ENCODE results near the gene COL9A3.

COL9A3 gene

DNA sequence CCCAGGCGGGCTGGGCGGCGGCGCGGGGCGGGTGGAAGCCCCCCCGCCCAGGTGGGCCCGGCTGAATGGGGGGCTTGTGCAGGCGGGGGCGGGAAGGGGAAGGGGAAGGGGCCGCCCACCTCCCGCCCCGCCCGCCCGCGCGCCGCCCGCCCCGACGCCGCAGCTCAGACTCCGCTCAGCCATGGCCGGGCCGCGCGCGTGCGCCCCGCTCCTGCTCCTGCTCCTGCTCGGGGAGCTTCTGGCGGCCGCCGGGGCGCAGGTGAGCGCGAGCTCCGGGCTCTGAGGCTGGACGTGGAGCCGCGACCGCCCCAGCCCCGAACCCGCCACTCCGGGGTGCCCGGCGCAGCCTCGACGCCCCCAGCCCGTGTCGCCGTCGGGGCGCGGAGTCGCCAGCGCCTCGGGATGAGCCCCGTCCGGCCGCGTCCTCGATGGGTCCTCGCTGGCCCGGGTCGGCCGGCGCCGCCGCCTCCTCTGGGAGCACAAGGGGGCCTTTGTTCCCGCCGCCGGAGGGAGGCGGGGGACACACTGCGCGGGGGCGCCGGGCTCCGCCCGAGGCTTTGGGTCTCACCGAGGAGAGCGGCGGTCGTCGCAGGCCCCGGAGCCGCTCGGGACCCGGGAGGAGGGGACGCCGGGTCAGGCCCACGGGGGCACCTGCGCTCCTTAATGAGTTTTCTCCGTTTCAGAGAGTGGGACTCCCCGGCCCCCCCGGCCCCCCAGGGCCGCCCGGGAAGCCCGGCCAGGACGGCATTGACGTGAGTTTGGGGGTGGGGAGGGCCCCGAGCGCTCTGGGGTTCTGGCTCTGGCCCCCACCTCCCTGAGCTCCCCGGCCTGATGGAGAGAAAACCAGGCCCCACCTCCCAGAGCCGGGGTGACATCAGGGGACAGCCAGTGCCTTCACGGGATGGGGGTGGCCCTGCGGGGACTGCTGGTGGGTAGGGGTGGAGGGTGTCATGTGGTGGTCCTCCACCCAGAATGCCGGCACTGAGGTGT, at the start of gene COL9A3:
COL9A3 (plus strand) TSS at position 167 of the 990 bp plus-strand sequence; CDS start at position 182, 15 bp downstream.
- H3K36me3 ChIP-seq (replicated peaks), result peaks cover 11% of the 10 kb centered on the region
- in situ Hi-C loops (cut with MboI; ENCODE audit: low sequenced_read_pairs), result no loop called here
- no peak for DNase-seq (ENCODE audit: low spot score in 2 of 2)
- no peaks in the 10 kb centered on the region for H3K27me3 ChIP-seq (ENCODE audit: low read depth)
- H3K4me1 ChIP-seq, result peaks cover 3% of the 10 kb centered on the region
- no peaks in the 10 kb centered on the region for H3K9me3 ChIP-seq
- H3K4me3 ChIP-seq, result peak within 1 kb of the TSS; percentile 9; the same call in 1 of the 2 replicates

DNA sequence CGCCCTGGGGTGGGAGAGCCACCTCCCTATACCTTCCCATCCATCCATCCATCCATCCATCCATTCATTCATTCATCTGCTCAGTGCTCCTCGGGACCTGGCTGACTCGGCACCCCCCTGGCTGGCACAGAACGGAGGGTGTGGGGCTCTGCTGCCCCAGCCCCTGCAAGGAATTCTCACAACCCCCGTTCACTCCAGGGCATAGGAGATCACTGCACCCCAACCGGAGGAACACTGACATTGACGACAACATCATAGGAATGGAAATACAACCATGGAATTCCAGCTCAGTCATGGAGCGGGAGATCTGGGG, 48.7 kb upstream of the COL9A3 start:
- in situ Hi-C loops (cut with MboI; ENCODE audit: low sequenced_read_pairs), result no loop called here
- H3K4me1 ChIP-seq, result peaks cover 8% of the 10 kb centered on the region
- no peaks in the 10 kb centered on the region for H3K9me3 ChIP-seq
- H3K4me3 ChIP-seq, result no peak overlapping the region
- no peaks in the 10 kb centered on the region for H3K36me3 ChIP-seq (replicated peaks)
- 0 out of 2 replicates have a peak, but pooled peaks cover 3% of the 10 kb centered on the region for H3K27me3 ChIP-seq (ENCODE audit: low read depth)
- no peak for DNase-seq (ENCODE audit: low spot score in 2 of 2)

DNA sequence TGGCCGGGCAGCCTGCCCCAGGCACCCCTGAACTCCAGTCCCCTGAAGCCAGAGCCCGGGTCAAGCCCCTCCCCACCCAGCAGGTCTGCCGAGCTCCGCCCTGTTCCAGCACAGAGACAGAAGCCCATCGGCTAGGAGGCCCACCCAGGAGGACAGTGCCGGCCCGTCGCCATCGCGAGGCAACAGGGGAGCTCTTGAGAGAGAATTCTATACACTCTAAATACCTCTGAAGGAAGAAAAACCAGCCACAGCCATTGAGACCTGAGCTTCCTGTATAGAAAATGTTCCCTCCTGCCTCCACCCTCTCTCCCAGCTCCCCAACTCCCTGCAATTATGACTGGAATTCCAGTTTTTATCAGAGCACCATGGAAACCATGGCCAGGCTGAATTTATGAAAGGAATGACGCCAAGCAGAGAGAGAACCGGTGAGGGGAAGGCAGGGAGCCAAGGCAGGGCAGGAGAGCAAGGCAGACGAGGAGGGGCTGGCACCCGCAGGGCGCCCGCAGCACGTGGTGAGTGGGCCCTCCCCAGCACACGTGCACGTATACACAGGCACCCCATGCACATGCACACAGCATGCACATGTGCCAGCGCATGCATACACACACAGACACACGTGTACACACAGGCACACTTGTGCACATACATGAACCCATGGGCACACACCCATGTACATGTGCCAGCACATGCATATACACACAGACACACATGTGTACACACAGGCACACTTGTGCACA, 48.1 kb upstream of the COL9A3 start:
- DNase-seq (ENCODE audit: low spot score in 2 of 2), result no peak
- Histone ChIP-seq H3K4me3 (no peak overlapping the region), H3K27me3 (ENCODE audit: low read depth) (0 out of 2 replicates have a peak, but pooled peaks cover 3% of the 10 kb centered on the region), H3K36me3 (replicated peaks) (no peaks in the 10 kb centered on the region), H3K4me1 (peaks cover 13% of the 10 kb centered on the region), H3K9me3 (no peaks in the 10 kb centered on the region)
- in situ Hi-C loops (cut with MboI; ENCODE audit: low sequenced_read_pairs), result no loop called here

DNA sequence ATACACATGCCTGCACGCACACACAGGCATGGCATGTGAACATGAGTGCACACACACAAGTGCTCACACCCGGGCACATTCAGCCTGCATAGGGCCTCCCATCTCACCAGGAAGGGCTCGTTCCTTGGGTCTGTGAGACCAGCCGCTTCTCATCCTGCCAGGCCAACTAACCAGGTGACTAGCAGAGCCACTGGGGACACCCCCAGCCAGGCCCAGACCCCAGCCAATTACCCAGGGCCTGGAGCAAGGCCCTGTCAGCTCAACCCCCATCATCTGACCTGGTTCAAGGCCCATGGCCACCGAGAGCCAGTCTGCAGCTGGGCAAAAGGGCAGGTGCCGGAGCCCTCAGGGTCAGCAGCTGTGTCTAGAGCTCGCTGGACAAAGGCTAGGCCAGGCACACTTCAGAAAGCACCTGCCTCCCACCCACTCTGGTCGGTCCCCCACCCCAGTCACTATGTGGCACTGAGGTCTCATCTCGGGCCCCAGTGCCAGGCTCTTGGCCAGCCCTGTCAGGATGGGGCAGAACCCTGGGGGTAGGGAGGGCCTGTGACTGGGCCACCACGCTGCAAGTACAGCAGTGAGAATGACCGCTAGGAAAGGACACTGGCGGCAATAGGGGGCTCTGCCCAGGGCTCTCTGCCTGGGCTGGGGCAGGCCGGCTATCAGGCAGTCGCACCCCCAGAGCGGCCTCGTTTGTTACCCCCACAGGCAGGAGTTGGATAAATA, 47.3 kb upstream of the COL9A3 start:
- DNase-seq (ENCODE audit: low spot score in 2 of 2), result no peak
- in situ Hi-C loops (cut with MboI; ENCODE audit: low sequenced_read_pairs), result no loop called here
- Histone ChIP-seq H3K4me1 (peaks cover 20% of the 10 kb centered on the region), H3K27me3 (ENCODE audit: low read depth) (0 out of 2 replicates have a peak, but pooled peaks cover 3% of the 10 kb centered on the region), H3K9me3 (no peaks in the 10 kb centered on the region), H3K36me3 (replicated peaks) (no peaks in the 10 kb centered on the region), H3K4me3 (no peak overlapping the region)

DNA sequence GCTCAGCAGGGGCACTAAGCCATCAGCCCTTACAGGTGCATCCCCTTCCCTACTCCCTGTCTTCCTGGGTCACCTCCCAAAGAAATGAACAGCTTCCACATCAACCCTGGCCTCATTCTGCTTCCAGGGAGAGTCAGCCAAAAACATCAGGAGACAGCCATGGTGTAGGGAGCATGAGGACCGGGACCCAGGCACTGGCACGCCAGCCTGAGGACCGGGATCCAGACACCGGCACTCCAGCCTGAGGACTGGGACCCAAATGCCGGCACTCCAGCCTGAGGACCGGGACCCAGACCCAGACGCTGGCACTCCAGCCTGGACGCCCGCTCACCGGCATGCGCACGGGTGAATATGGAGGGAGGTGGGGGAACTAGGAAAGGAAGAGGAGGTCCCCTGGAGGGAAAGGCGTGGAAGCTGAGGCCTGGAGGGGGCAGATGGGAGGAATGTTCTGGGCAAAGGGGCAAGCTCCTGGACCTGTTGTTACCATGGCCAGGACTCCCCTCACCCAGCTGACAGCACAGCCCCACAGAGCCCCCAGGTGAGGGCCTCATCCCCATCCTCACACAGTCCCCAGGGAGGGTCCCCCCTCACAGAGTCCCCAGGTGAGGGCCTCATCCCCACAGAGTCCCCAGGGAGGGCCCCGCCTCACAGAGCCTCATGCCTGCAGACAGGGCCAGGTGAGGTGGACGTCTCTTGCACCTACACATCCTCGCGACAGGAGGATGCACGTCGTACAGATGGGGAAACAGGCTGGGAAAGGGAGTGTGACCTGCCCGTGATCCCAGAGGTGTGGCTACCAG, 46.5 kb upstream of the COL9A3 start:
- DNase-seq (ENCODE audit: low spot score in 2 of 2), result no peak
- Histone ChIP-seq H3K4me1 (peaks cover 27% of the 10 kb centered on the region), H3K36me3 (replicated peaks) (no peaks in the 10 kb centered on the region), H3K4me3 (no peak overlapping the region), H3K27me3 (ENCODE audit: low read depth) (0 out of 2 replicates have a peak, but pooled peaks cover 3% of the 10 kb centered on the region), H3K9me3 (no peaks in the 10 kb centered on the region)
- in situ Hi-C loops (cut with MboI; ENCODE audit: low sequenced_read_pairs), result no loop called here

DNA sequence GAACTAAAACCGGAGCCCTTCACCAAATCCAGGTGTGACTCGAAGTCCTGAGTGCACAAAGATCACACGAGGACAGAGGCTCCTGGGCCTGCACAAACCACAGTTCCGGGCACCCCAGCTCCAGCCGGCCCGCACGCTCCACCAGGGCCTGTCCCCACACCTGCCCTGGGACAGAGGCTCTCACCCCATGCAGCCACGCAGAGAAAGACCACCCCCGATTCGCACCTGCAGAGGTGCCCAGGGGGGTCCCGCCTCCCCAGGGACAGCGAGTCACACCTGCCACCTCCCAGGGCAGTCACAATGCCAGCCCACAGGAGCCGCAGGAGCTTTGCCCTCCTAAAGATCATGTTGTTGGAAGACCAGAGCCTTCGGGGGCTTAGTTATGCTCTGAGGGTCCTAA, 45.9 kb upstream of the COL9A3 start:
- H3K4me1 ChIP-seq, result peaks cover 27% of the 10 kb centered on the region

DNA sequence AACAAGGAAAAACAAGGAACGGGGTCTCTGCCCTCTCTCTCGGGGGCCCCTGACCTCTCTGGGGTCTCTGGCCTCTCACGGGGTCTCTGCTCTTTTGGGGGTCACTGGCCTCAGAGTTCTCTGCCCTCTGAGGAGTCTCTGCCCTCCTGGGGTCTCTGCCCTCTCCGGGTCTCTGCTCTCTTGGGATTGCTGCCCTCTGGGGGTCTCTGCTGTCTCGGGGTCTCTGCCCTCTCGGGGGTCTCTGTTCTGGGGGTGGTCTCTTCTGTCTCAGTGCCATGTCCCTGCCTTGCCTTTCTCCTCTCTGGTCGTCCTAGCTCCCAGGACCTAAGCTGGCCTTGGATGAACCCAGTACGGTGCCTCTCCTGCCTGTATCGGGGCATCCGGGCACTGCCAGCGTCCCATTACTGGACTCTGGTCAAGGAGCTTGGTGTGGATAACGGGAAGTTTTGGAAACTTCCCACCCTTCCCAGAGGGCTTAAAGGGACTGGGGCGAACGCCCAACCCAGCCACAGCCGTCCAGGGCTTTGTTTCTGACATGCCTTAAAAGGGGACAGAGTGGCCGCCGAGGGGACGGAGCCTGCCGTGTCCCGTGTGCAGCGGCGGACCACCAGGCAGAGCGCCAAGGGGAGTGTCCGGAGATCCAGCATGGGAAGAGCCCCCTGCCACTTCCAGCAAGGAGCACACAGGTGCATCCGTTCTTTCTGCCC, 45.3 kb upstream of the COL9A3 start:
- Histone ChIP-seq H3K27me3 (ENCODE audit: low read depth) (no peaks in the 10 kb centered on the region), H3K36me3 (replicated peaks) (no peaks in the 10 kb centered on the region), H3K9me3 (no peaks in the 10 kb centered on the region), H3K4me3 (no peak overlapping the region), H3K4me1 (peaks cover 27% of the 10 kb centered on the region)
- in situ Hi-C loops (cut with MboI; ENCODE audit: low sequenced_read_pairs), result no loop called here
- DNase-seq (ENCODE audit: low spot score in 2 of 2), result no peak

More for the DNA sequence above, 45.9 kb upstream of the COL9A3 start:
- in situ Hi-C loops (cut with MboI; ENCODE audit: low sequenced_read_pairs), result no loop called here
- Histone ChIP-seq H3K27me3 (ENCODE audit: low read depth) (0 out of 2 replicates have a peak, but pooled peaks cover 3% of the 10 kb centered on the region), H3K4me3 (no peak overlapping the region), H3K36me3 (replicated peaks) (no peaks in the 10 kb centered on the region), H3K9me3 (no peaks in the 10 kb centered on the region)
- no peak for DNase-seq (ENCODE audit: low spot score in 2 of 2)

DNA sequence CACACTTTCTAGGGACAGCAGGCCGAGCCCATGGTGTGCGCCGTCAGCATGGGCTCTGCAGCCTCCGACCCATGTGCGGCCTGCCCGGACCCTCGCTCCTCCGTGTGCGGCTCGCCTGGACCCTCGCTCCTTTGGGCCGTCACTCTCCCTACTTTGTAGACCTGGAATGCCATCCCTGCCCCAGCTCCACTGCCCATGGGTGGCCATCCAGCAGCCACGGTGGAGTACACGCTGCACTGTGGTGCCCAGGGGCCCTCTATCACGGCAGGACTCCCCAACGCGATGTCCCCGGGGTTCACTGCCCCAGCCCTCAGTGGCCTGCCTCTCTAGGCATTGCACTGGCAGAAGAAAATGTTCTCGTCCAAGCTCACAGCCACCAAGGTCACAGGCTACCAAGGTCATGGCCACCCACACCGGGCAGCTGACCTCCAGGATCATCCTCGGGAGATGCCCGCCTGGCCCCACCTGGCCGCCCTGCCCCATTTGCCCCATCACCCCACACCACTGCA, 44.7 kb upstream of the COL9A3 start:
- DNase-seq (ENCODE audit: low spot score in 2 of 2), result no peak
- no peaks in the 10 kb centered on the region for H3K27me3 ChIP-seq (ENCODE audit: low read depth)
- peaks cover 29% of the 10 kb centered on the region for H3K4me1 ChIP-seq
- H3K36me3 ChIP-seq (replicated peaks), result no peaks in the 10 kb centered on the region
- no peaks in the 10 kb centered on the region for H3K9me3 ChIP-seq
- in situ Hi-C loops (cut with MboI; ENCODE audit: low sequenced_read_pairs), result no loop called here
- no peak overlapping the region for H3K4me3 ChIP-seq

DNA sequence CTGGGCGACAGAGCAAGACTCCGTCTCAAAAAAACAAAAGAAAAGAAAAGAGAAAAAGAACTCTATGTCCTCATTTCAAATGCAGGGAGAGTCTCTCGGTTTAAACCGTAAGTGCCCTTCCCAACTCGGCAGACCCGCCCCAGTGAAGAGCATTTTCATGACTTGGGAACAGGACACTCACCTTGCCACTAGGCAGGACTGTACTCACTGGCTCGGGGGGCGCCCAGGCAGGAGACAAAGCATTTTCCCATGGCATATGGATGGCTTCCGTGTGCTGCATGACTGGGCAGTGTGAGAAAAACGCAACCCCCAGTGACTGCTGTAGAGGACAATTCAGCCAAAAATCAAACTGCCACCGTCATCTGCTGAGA, 44.2 kb upstream of the COL9A3 start:
- Histone ChIP-seq H3K9me3 (no peaks in the 10 kb centered on the region), H3K4me1 (peaks cover 30% of the 10 kb centered on the region), H3K4me3 (no peak overlapping the region), H3K27me3 (ENCODE audit: low read depth) (no peaks in the 10 kb centered on the region), H3K36me3 (replicated peaks) (no peaks in the 10 kb centered on the region)
- in situ Hi-C loops (cut with MboI; ENCODE audit: low sequenced_read_pairs), result no loop called here
- no peak for DNase-seq (ENCODE audit: low spot score in 2 of 2)

DNA sequence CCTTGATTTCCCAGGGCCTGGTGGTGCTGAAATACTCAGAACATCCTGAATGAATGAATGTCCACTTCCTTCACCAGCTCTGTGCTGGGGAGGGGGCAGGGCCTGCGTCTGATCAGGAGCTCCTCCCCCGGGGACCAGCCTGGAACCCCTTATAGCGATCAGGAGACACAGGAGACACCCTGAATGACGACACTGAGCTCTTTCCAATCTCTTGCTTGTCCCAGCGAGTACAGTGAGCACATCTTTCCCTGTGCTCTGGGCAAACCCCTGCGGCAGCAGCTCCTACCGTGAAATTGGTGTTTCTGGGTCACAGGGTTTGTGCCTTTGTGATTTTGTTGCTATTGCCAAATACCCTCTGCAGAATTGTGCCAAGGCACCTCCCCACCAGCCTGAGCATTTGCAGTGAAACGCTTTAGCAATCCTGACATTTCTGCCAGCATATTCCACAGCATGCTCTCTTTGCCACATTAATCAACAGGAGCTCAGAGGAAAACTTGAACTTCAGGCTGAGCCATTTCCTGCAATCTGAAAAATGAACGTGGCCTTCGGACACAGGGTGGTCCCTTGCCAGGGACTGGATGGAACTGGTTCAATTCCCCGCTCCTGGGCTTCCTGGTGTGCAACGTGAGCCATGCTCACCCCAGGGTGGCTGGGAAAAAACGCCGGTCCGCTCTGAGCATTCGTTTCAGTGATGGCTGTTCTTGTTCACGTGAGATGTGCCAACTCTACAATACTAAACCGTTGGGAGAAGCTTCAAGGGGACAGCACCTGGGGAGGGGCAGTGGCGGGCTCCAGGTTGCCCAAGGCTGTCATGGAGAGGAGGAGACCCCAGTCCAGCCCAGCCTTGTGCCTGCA, 43.6 kb upstream of the COL9A3 start:
- no peaks in the 10 kb centered on the region for H3K36me3 ChIP-seq (replicated peaks)
- H3K9me3 ChIP-seq, result no peaks in the 10 kb centered on the region
- no peaks in the 10 kb centered on the region for H3K27me3 ChIP-seq (ENCODE audit: low read depth)
- DNase-seq (ENCODE audit: low spot score in 2 of 2), result no peak
- H3K4me3 ChIP-seq, result no peak overlapping the region
- peaks cover 30% of the 10 kb centered on the region for H3K4me1 ChIP-seq
- in situ Hi-C loops (cut with MboI; ENCODE audit: low sequenced_read_pairs), result no loop called here

DNA sequence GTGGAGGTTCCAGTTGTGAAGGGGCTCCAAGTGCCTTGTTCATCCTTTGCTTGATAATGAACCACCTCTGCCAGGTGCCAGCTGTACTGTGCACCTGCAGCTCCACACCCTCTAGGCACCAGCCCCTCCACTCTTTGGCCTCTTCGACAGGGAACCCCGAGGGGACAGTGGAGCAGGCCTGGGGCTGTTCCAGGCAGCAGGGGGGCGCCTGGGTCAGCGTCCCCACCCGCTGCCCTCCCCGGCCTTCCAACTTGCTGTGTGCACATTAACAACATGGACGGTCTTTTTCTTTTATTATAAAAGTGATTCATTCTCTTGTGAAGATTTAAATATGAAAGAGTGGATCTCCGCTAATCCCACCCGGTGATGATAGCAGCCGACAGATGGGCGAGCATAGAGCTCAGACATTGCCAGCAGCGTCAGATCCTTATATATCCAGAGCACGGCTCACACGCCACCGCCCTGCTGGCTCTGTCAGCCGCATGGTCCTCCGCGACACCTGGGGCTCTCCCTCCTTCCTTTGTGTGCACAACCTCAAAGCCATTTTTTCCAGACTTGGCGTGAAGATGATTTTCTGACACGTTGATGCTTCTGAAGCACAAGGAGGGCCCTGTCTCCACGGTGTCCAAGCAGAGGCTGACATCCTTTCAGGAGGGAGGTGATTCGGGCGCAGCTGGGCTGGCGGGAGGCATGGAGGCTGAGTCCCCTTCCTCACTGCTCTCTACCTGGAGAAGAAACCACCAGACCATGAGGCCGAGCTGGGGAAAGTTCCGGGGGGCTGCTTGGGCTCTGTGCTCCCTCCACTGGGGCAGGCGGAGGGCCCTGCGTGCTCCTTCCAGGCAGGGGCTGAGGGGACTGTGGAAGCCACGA, 42.8 kb upstream of the COL9A3 start:
- H3K4me1 ChIP-seq, result peaks cover 23% of the 10 kb centered on the region
- H3K36me3 ChIP-seq (replicated peaks), result no peaks in the 10 kb centered on the region
- in situ Hi-C loops (cut with MboI; ENCODE audit: low sequenced_read_pairs), result no loop called here
- no peaks in the 10 kb centered on the region for H3K27me3 ChIP-seq (ENCODE audit: low read depth)
- no peaks in the 10 kb centered on the region for H3K9me3 ChIP-seq
- no peak overlapping the region for H3K4me3 ChIP-seq
- peak; percentile 85 to 89 for DNase-seq (ENCODE audit: low spot score in 2 of 2)
